Renal cortical epithelial cell (primary cell): ENCODE results near the gene CORIN. TPM values are rescaled to one million over a fixed set of nuclear protein-coding genes. Genes with fewer than 3 reads are reported as not detected.

Experiments used
- DNase-seq: peaks from one replicate; pipeline ENCODE4 v3.0.0-alpha.2; 2011; ENCODE audit warnings: low read depth
- total RNA-seq: library from RNA; depleted of rRNA; stranded (reverse); fragments of >200 nt; gene quantifications from 2 replicates; pipeline ENCODE4 v1.2.3, GENCODE V29; 2014

CORIN gene
- total RNA-seq, 1 donor from 2014 or later: 0.15 TPM

DNA sequence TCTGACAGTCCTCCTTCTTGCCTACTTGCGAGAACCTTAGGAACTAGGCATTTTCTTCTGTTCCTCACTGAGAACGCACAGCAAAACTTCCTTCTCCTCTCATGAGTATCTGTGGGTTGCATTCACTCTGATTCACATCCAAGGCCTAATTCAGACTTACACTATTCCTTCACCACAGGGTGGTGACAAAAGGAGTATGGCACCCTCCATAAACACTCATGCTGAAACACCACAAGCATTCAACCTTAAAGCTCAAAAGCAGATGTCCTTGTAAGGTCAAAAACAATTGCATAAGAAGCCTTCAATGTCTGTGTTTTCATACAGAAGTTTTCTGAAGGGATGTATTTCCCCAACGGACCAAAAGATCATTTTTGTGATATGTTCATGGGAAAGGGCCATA, 147.3 kb downstream of the CORIN start:
- peak; percentile 34 for DNase-seq

DNA sequence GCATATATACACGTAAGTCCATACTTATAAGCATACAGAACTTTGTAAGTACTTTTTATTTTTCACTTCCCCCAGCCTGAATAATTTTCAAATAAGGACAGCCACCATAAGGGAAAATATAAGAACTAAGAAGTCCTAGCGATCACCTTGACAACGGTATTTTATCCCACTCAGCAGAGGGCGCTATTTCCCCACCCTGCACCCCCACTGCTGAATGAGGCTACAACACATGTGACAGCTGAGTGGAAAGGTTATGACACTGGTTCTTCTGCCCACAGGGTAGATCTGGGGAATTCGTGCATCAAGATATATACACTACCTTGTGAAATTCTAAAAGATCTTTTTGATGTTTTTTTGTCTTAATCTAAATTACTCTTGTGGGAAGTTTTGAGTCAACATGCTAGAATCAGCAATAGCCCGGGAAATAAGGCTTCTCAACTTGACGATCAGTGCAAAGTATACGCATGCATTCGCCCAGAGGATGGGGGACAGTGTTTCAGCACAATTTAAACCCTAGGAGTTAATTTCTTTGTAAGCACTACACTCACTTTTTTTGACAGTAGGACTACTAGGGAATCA, 151.5 kb downstream of the CORIN start:
- peak; percentile 48 for DNase-seq

GRCh38 chr4:47675806-47676205, 162.1 kb downstream of the CORIN start:
- DNase-seq: no peak

DNA sequence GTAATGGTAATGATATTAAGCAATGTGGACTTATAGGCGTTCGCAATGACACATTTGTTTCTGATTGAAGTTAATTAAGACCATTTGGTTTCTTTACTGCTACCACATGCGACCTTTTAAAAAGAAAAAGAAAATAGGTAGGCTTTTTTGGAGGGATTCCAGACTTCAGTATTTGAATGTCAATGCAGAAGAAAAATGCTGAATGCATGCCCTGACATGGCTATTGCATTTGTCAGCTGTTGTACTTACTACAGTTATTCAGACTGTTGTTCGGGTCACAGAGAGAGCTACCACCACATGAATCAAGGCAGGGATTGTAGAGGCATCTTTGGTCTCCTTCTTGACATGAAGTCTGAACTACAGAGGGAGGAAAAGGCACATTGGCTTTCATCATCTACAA, 163.7 kb downstream of the CORIN start:
- DNase-seq: no peak

DNA sequence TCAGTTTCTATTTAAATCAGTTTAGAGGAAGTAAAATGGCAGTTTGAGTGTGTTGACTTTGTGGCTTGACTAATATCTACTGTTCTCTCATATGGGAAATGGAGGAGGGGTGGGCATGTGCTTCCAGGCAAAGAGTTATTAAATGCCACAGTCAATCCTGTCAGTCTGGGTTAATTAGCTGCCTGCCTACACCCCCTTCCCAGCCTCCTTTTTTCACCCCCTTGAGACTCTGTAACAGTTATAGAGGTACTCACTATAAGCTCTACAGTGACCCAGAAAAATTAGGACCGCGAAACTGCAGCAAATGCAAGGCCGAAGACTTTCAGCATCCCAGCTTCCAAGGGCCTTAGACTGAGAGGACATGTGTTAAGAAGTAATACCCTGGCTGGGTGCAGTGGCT, 165.2 kb downstream of the CORIN start:
- DNase-seq: no peak

- DNase-seq: no peak
These were observed 167.9 kb downstream of the CORIN start for GRCh38 chr4:47669946-47670345.

DNA sequence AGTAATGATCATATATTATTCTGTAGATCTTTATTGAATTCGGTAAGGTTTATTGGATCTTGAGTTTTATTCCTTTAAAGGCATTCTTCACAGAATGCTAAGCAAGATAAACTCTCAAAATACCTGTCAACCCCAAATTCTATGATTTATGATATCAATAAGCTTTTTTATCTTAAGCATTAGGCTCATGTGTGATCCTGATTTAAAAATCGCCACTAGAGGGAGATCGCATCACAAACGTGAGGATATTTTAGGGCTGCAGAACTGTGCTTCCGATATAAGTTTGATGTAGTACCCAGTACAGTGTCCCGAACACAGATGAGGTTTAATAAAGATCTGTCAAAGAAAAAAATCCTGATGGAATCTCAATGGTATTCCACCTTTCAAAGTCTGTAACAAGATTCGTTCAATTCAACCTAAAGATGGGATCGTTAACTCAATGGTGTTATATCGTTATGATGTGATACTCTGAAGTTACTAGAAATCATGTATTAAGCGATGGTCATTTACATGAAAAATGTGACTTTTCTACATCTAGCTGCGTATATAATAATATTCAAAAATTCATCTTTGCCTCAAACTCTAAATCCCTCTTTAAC, 169.0 kb downstream of the CORIN start:
- peak; percentile 53 for DNase-seq

- no peak for DNase-seq
These were observed 169.6 kb downstream of the CORIN start for GRCh38 chr4:47668256-47668655.

DNA sequence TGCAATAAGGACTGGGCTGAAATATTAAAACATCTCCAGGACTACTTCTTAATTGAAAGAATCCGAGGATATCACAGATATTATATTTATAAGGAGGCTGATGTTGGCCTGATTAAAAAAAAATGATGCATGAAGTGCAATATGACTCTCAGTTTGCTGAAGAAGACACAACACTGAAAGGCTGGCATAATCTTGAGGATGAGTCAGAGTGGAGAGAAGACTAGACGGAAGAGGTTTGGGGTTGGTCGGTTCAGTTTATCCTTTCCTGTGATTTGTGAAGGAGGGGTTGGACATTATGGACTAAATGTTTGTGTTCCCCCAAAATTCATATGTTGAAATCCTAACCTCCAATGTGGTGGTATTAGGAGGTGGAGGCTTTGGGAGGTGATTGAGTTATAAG, 170.3 kb downstream of the CORIN start:
- DNase-seq: no peak

DNA sequence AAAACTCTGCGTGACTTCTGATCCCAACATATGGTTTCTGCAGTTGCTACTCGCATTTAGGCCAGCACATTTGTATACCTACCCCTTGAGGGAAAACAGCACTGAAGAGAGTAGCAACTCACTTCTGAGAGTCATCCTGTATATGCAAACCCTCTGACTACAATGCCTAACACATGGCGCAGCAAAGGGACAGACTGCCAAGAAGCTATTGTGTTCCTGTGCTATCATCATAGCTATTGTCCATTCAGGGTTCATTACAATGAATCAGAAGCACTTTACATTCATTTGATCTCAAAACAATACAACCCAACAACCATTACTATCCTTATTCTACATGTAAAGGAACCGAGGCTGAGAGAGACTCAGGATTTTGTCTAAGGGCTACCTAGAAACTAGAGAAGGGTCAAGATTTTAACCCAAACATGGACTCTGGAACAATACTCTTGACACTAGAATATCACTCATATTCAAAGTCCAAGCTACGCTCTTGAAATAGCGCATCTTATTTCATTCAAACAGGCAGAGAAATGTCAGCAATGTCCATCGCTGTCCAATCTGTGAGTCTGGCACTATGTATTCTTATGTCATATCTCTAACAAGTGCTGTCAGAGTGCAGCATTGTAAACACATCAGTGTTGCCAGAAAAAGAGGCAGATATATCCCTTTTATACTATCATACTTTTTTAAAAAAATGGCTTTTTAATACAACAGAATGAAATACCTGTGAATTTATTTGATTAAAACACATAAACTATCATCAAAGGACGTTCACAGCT, 173.6 kb downstream of the CORIN start:
- DNase-seq: no peak

DNA sequence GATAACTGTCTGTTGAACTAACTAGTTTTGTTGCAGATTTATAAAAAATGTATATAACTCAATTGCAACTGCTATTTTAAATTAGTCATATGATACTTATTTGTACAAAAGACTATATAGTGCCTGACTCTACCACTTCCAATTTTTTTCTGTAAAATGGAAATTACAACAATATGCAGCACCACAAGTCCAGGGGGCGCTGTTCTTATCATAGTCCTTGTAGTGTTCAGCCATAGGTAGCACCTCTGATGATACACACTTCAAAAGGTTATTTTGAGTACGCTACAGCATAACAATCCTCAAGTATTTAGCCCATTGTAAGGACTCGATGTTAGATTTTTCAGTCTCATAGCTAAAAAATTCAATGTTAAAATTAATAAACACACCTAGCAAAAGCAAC, 174.9 kb downstream of the CORIN start:
- DNase-seq: peak; percentile 7

DNA sequence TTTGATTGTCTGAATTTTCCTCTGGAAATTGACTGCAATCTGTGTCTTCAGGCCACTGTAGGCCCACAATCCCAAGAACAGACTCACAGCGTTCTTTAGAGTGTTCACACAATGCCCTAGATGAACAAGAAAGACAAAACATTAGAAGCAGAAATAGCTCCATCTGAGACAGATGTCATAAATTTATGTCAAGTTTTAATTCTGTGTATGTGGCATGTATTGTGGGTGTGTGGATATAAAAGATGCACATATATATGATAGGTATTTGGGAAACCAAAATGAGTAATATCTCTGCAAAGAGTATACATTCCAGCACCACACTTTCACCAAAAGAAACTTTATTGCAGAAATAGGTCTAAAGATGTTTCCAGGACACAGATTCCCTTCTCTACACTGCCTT, 176.1 kb downstream of the CORIN start:
- DNase-seq: no peak

- no peak for DNase-seq
These were observed 178.5 kb downstream of the CORIN start for GRCh38 chr4:47659342-47659741.

- no peak for DNase-seq
These were observed 182.7 kb downstream of the CORIN start for GRCh38 chr4:47654972-47655693.

GRCh38 chr4:47652092-47652491, 185.8 kb downstream of the CORIN start:
- DNase-seq: no peak

GRCh38 chr4:47651231-47651630, 186.6 kb downstream of the CORIN start:
- DNase-seq: no peak

- DNase-seq: no peak
These were observed 187.2 kb downstream of the CORIN start for GRCh38 chr4:47650584-47651130.

- DNase-seq: no peak
These were observed 190.3 kb downstream of the CORIN start for GRCh38 chr4:47647544-47647943.

DNA sequence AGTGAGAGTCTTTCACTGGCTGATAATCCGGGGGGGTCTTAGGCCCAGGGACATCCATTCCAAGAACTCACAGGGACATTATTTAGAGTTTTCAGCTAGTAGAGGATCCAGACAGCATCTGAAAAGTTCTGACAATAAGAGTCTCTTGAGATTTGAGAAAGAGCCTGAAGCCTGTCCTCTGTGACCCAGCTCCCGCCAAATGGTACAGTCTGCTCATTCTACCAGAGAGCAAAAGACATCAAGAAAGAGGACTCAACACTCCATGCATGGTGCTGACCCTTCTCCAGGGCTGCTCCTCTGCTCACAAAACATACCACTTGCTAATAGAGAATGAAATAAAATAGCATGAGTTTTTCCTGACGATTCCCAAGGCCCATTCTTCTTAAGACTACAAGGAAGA, 190.8 kb downstream of the CORIN start:
- DNase-seq: no peak

DNA sequence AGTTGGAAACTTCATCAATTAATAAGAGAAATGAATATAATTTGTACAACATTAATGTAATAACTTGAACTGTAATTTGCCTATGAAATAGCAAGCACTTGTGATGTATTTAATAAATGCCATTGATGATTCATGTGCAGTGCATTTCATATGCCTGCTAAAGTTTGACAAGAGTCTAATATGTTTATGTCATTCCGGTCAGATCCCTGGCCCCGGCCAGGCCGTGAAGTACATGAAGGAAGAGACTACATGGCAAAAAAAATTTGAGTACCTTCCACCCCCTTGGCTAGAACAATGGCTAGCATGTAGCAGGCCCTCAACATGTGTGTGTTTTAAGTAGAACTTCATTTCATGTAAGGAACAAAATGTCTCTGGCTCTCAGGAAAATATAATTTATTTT, 191.5 kb downstream of the CORIN start:
- no peak for DNase-seq

DNA sequence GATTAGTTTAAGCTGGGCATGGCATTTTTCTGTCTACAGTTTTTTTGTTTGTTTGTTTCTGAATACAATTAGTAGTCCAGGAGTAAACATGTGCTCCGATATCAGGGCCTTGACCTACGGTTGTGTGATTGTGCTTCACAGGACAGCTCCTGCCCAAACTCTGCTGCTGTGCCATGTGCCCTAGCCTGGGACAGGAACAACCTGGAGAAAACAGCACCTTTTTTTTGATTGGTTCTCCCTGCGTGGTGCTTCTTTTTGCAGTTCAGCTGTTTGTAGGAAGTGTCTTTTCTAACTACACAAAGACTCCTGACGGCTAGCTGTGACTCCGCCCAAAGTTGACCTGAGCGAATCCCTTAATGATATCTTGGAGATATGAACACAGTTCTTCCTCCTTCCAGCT, 194.0 kb downstream of the CORIN start:
- DNase-seq: no peak

DNA sequence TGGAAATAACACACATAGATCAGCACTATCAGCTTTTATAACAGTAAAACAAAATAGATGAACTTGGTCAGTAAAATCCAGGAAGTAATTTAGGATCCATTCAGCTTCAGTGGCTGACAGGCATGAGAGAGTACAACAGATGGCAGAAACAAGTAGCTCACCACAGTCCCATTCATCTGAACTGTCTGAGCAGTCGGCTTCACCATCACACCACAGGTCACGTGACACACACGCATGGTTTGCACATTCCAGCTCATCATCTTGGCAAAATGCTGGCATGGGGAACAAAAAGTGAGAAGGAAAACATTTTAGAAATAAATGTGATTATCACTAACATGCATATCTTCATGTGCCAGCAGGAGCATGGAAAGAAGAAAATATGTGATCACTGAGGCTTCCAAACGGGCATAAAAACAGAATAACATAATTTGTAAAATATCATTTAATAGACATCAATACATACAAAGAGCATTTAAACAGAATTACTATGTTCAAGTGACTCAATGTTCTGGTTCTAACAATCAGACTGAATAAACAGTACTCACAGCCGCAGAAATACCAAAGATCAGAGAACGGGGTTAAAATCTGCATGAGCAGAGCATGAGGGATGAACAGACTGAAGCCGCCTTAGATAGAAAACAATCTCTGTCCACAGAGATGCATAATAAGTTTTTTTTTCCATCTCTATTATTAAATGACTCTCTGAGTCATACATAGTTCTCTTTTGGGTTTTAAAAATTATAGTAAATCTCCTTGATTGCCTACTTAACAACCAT, 194.7 kb downstream of the CORIN start:
- peak; percentile 63 for DNase-seq
